Stimulated activated CD8-positive, alpha-beta memory T cell treated with anti-CD3 and anti-CD28 coated beads, Interleukin-2, amount 100 ng/mL, for 1 hour (primary cell): Measurements from ENCODE around the gene PTPRK.
"Not testable (repeated sequence)": the region's sequence is repeated elsewhere in the genome, so short reads cannot be mapped to it uniquely, and the experiment has no call there.

ENCODE experiments used
- DNase-seq, 2 donors: peaks; one replicate each; pipeline ENCODE4 v3.0.0-alpha.2; 2020; ENCODE audit warnings: low read depth in 2 of 2

The PTPRK gene

DNA sequence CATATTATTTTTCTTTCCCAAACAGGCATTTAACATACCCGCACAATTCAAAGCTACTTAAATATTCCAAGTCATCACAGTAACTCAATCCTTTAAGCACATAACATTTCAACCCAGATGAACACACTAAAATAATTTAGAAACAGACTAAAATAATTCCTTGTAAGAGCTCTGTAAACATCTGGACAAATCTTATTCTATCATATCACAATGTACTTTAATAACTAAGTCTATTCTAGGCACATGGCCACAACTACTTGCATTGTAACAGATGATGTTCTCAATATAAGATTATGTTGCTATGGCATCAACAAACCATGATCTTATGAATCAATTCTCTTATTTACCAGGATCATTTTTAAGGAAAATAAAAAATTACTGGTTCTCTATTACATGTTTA, 496.4 kb downstream of the PTPRK start:
- DNase-seq: no peak

DNA sequence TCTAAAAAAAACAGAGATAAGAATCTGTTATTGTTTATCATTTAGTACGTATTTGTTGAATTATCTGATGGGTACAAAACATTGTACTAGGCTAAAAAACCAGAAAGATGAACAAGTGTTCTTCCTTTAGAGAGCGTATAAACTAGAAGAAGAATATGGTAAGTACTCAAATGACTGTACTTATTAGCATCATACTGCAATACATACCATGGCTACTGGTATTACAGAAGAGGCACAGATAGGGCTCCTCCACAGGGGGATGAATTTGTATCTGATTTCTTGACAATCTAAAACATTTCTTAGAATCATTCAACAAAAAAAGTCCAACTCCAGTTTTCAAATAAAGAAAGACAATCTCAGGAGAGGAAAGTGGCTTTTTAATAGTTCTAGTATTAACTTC, 501.6 kb downstream of the PTPRK start:
- no peak for DNase-seq

DNA sequence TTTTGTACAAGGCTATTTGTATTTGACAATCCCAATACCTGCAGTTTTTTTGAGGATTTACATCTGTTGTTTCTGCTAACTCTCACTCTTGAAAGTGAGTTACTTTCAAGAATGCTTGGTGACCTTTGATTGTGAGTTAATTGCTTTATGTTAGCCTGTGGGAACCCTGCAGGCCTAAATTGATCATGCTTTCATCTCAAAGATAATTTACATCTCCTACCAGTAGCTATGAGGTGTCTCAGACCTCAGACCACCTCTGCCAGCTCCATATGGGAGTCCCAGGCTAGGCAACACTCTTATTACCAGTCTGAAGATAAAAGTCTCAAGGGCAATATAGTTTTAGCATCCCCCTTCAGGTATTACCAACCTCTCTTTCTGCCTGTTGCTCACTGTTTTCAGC, 503.1 kb downstream of the PTPRK start:
- DNase-seq: no peak

DNA sequence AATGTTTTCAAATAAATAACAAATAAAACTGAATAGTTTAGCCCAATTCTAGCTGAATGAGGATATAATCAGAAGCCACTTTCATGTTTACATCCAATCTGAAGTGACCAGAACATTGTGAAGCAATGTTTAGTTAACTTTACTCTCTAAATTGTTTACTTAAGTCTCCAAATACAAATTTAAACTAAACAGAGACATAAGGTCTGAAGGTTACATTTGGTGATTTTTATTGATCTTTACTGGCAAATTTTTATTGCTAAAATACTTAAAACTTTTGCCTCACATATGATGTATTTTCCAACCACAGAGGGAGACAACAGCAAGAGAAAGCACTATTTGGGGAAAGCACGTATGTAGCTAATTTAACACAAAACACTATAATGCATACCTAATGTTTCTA, 512.7 kb downstream of the PTPRK start:
- no peak for DNase-seq

DNA sequence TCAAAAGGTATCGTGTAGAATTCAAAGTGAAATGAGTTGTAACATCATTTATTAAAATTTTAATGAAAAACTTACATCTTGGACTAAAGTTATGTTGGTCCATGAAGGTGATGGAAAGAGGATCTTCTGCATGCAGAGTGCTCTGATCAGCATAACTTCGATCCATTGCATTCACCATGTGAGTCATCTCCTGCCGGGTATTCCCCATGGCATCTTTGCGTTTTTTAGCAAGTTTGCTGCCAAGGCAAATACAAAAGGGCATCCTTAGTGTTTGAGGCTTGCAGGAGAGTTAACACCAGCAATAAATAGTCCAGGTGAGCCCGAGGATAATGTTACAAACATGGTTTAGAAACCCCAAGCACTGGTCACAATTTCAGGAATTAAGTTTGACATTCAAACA, 515.4 kb downstream of the PTPRK start:
- DNase-seq: no peak

DNA sequence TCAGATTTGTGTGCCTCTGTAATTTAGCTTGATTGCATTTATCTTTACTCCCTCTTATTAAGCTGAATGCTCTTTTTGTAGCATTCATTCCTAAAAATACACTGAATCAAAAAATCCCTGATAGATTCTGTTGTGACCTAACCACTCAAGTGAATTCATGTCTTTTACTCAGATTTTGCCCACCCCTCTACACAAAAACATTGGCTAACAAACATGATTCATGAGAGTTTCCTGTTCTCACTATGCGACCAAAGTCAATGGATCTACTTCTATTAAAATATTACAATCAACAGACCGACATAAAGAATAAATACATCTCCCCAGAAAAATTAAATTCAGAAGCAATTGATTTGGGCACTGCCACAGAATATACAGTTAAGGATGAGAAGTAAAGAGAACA, 520.0 kb downstream of the PTPRK start:
- DNase-seq: no peak

DNA sequence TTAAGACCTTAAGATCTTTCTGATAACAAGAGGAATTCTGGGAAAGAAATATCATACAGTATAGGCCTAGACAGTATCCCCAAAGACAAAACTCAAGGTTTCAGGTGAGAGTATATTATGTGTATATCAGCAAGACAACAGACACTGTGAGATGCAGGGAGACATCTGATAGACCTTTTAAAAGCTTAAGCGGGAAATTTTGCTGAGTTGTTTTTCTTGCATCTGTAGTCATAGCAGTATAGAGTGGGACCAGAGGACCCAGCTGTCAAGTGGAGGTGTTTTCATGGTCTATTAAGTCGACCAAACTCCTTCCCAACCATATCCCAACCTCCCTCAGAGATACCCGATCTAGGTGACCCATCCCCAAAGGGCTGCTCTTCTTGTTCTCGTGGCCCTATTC, 521.4 kb downstream of the PTPRK start:
- DNase-seq: no peak

DNA sequence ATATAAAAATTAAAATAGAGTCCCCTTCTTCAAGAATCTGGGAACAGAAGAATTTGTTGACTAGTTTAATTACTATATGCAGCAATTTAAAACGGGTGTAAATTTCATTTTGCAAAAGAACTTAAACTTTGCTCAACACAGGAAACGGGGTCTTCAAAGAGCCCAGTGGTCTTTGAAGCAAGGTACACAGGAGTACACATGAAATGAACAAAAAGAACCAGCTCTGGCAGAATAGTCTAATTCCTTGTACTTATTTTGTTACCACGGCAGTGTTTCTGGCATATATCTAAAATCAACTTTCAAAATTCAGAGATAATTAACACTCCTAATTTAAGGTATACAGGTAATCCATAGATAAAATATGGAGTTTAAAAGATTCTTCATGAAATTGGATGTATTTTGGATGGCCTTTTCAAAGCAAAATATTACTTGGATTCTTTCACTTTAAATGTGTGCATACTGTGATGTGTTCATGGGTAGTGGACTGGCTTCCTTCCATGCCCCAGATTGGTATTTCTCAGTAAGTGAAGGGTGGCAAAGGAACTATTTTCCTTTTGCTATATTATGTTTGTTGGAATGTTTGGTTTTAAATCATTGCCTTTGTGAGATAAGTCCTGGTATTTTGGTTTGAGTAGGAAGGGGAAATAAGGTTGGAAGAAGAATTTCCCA, 522.8 kb downstream of the PTPRK start:
- DNase-seq: no peak

DNA sequence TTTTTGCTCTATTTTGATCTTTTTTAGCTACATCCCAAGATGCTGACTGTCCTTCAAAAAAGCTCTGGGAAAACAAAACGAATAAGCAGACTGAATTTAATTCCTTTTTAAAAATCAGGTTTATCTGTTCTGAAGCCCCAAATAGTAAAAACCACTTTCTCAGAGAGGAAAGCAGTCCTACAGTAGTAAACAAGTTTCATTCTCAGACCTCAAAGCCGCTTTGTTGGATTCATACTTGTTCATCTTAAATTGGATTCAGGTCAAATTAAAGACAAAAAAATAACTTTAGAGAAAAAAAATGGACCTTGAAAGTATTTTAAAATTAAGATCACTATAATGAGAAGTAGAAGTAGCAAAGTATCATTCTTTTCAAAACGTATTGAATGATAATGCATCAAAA, 523.5 kb downstream of the PTPRK start:
- no peak for DNase-seq

DNA sequence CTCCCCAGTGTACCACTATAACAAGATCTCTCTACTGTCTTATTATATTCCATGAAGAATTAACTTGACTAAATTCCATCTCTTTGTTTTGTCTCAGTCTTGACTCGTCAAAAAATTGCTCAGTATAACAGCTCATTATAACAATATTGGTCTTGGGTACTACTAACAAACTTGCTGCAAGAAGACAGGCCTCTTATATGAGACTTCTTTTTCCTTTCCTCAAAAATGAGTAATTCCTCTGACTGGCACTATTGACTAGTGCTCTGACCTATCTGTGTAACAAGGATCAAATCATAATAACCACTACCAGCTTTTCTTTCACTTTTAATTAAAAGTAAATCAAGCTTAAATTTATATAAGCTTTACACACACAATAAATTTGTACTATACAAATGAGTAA, 528.3 kb downstream of the PTPRK start:
- DNase-seq: no peak

DNA sequence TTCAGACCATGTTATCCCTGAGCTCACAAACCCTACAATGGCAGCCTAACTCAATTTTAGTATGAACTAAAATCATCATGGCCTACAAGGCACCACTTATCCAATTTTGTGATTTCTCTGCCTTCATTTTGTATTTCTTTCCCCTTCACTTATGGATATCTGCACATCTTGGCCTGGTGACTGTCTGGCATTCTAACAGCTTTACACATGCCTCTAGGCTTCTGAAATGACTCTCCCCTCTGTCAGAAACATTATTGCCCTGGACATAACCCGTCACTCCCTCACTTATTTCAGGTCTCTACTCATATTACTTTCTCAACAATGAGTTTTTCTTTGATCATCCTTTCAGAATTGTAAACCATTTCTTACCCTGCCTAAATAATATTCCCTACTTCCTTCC, 530.3 kb downstream of the PTPRK start:
- no peak for DNase-seq

DNA sequence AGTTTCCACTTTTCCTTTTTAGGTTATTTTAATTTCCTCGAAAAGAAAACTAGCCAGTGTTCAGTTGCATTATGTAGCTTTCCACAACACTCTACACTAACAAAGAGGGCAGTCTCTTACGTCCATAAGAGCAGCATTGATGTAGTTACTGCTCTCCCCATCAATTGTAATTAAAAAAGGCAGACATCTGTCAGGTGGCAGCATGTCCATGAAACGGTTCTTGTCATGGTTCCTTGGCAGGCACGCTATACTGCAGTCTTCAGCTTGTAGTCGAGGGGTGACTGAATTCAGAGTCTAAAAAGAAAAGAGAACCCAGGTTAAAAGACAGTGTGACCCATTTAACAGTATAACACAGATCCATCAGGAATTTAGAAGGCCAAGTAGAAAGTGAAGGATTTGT, 539.4 kb downstream of the PTPRK start:
- DNase-seq: no peak

DNA sequence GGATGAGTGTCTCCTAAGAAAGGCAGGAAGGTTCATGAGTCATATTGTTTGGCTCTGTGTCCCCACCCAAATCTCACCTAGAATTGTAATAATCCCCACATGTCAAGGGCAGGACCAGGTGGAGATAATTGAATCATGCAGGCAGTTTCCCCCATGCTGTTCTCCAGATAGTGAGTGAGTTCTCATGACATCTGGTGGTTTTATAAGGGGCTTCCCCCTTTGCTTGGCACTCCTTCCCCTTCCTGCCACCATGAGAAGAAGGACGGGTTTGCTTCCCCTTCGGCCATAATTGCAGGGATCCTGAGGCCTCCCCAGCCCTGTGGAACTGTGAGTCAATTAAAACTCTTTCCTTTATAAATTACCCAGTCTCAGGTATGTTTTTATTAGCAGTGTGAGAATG, 542.2 kb downstream of the PTPRK start:
- not testable (repeated sequence) for DNase-seq

DNA sequence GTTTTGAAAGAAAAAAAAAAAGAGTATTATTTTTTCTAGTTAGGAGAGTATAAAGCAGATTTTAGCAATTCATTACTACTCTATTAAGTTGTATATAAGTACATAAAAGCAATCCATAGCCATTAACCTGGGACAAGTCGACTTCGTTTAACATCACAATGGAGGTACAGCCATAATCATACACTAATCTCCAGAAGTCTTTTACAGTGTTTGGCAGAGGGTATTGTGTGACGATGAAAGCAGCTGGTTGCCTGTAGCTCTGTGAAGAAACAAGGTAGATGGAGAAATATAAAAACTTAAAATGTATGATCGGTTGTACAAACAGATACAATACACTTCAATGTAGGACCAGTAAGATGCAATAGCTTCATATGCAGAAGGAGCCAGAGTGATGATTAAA, 543.6 kb downstream of the PTPRK start:
- no peak for DNase-seq

DNA sequence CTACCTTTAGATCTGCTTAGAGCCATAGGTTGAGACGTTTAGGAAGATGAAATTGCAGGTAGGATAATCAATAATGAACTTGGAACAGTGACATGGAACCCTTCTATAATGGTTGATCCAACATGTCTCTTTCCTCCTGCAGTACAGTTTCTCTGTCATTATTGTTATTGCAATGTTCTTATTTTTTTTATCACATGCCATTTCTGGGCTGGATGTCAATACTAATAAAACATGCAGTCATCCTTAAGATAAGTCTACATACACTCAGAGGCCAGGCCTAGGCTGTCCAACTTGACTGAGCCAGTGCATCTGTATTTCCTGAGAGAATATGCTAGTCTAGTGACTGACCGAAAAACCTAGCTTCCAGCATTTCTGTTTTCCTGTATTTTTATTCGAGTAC, 544.3 kb downstream of the PTPRK start:
- no peak for DNase-seq

DNA sequence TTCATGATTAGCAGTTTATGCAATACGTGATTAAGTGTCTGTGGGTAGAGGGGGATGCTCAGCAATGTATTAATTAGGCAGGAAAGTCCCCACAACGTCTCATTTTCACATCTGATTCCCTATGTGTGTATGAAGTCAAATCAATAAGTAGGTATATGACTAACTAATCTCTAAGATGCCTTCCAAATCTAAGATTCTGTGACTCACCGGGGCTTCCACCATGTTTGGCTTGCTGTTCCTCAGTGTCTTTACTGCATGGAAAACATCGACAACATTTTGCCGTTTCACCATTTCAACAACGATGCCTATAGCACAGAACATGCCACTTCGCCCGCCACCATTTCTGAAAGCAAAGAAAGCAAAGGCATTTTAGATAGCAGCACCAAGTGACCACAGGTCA, 547.6 kb downstream of the PTPRK start:
- DNase-seq: no peak

DNA sequence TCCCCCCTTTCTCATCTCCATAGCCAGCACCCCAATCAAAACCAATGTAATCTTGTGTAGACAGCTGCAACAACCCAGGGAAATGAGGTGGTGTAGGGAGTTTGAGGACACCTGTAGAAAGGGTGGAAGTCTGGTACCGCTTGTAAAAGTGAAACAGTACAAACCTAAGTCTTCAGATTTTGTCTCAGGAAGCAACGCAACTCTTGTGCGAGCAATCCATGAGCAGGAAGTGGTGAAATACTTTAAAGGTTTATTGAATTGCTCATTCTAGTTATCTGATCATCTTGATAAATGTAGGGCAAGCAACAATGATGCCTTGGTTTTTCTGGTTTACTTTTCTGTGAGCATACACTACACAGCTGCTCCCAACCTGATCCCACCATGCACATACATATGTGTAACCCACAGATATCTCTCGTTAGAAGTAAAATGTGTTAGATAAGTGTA, 548.4 kb downstream of the PTPRK start:
- no peak for DNase-seq

DNA sequence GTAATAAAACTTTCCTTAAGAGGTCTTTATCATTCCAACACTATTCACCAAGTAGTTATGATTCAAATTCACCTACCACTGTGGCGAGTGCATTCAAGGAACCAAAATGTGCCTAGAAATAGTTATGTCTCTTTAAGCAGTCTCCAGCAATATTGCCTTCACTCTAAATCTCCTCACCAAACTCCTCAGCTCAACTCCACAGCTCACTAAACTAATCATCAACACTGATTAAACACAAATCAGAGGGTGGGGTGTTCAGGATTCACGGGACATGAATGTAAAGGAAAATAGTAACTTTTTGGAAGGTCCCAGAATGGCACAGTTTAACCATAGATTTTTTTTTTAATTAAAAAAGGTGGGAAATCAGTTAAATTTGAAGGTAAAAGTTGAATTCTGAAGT, 549.0 kb downstream of the PTPRK start:
- no peak for DNase-seq

DNA sequence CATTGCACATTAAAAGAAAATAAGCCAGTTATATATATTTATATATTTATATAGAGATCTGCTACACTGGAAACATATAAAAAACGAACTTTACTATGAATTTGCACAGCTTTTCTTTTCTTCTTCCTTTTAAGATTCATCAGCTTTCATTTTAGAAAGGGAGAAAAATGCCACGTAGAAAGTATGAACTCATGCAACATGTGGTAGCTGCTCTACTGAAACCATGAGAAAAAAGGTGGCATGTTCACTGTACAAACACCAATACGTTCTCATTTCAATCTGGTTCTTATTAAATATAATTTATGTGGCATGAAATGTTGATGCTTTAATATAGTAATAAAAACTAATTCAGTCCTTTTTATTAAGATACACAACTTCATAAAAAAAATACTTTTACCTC, 550.7 kb downstream of the PTPRK start:
- no peak for DNase-seq

DNA sequence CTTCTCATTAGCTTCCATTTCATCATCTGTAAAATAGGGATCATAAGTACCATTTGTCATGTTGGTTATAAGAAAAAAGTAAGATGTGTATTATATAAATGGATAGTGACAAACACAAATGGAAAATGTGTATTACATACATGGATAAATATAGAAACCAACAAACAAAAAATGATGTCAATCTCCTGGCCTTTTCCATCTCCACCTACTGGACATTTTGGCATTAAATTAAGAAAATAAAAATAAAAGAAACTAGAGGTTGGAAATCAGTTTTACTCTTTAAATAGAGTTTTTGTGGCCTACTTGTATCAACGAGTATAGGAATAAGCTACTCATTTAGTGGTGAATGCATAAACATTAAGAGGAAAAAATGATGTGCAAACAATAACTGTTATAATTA, 552.0 kb downstream of the PTPRK start:
- no peak for DNase-seq

DNA sequence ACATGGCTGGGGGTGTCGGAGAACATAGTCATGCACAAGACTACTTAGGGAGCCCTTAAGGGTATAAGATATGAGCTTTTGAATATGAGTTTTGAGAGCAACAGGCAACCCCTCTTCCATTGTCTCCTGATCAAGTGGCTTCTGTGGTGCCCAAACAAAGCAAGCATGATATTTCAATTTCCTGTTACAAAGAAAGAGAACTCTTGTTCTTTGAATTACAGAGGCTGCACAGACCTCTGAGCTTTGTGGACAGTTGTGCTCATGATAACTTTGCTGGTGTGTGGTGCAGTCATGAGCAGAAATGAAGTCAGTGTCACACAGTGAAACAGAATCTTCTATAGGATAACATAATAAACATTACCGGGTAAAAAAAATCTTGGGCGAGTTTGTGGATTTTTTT, 552.7 kb downstream of the PTPRK start:
- no peak for DNase-seq

DNA sequence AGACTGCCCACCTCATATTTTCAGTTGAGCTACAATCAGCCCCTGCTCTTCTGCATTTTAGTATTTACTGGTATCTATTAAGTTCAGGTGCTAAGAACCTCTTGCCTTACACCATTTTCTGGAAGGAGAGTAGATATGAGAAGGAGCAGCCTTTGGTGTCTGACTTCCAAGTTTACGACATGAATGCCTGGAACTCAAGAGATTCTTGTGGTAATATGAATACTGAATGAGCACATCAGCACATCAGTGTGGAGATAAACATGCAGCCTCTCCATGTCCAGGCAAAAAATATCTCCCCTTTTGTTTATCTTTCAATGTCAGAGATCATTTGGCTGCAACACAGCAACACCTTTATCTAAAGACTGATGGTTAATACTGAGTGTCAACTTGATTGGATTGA, 553.8 kb downstream of the PTPRK start:
- DNase-seq: no peak

DNA sequence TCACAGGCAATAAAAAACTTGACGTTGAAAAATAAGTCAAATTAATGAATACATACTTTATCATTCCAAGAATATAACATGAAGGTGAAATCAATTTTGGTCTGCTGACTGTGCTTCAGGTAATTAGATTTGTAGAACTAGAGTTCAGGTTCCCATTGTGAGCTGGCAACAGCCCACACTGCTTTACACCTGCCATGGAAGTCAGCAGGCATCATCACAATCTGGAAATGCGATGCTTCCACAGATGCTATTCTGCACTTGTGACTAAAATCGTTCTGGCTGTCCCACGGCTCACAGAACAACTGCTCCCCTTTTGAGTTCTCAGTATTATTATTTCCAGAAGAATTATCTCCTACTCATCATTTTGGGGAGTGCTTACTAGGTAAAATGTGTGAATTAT, 556.9 kb downstream of the PTPRK start:
- no peak for DNase-seq

DNA sequence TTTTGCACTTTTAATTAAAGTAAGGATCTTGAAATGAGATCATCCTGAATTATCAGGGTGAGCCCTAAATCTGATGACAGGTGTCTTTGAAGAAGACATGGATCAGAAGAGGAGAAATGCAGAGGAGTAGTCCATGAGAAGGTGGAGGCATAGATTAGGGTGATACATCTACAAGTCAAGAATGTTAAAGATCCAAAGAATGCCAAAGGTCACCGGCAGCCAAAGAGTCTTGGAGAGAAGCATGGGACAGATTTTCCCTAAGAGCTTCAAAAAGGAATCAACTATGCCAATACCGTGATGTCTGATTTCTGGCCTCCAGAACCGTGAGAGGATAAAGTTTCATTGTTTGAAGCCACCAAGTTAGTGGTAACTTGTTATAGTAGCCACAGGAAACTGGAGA, 560.5 kb downstream of the PTPRK start:
- DNase-seq: no peak

DNA sequence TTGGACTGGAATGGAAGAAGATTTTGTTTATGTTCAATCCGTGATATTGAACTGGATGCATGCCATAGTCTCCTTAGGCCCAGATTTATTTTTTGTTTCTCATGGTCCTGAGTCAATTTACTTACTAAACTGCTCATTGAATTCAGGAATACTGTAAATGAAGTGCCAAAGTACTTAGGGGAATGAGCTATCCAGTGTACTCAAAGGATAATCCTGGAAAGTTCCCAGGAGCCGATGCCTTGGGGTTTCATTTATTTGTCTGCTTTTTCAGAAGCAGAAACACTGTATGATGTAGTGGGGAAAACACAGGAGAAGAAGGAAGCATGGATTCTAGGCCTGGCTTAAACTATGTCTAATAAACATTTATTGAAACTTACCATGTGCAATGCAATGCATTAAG, 563.4 kb downstream of the PTPRK start:
- DNase-seq: no peak
